ENCODE results near the gene EYA2.

The EYA2 gene

GRCh38 chr20:47021850-47022249 is 127.2 kb downstream of the EYA2 start:
- H3K4me3 ChIP-seq (ENCODE audit: low read depth, low read length) = no peak overlapping the region
- no peak for DNase-seq (ENCODE audit: low read depth)
- TF ChIP-seq CTCF (conservative IDR thresholded peaks at IDR 0.05; ENCODE audit: low read depth, low read length) = no peak

GRCh38 chr20:47024461-47024937 is 129.9 kb downstream of the EYA2 start:
- TF ChIP-seq CTCF (conservative IDR thresholded peaks at IDR 0.05; ENCODE audit: low read depth, low read length) = no peak
- DNase-seq (ENCODE audit: low read depth) = no peak
- no peak overlapping the region for H3K4me3 ChIP-seq (ENCODE audit: low read depth, low read length)

GRCh38 chr20:47027042-47027441 is 132.4 kb downstream of the EYA2 start:
- H3K4me3 ChIP-seq (ENCODE audit: low read depth, low read length) = no peak overlapping the region
- no peak for DNase-seq (ENCODE audit: low read depth)
- TF ChIP-seq CTCF (conservative IDR thresholded peaks at IDR 0.05; ENCODE audit: low read depth, low read length) = no peak

- H3K4me3 ChIP-seq (ENCODE audit: low read depth, low read length) = no peak overlapping the region
- no peak for TF ChIP-seq CTCF (conservative IDR thresholded peaks at IDR 0.05; ENCODE audit: low read depth, low read length)
- DNase-seq (ENCODE audit: low read depth) = no peak
These were observed 132.8 kb downstream of the EYA2 start for GRCh38 chr20:47027456-47027855.

GRCh38 chr20:47028487-47028886 is 133.8 kb downstream of the EYA2 start:
- no peak for DNase-seq (ENCODE audit: low read depth)
- no peak for TF ChIP-seq CTCF (conservative IDR thresholded peaks at IDR 0.05; ENCODE audit: low read depth, low read length)
- H3K4me3 ChIP-seq (ENCODE audit: low read depth, low read length) = no peak overlapping the region

GRCh38 chr20:47029845-47030244 is 135.2 kb downstream of the EYA2 start:
- no peak for DNase-seq (ENCODE audit: low read depth)
- no peak for TF ChIP-seq CTCF (conservative IDR thresholded peaks at IDR 0.05; ENCODE audit: low read depth, low read length)
- H3K4me3 ChIP-seq (ENCODE audit: low read depth, low read length) = no peak overlapping the region

GRCh38 chr20:47030271-47030810 is 135.7 kb downstream of the EYA2 start:
- no peak for TF ChIP-seq CTCF (conservative IDR thresholded peaks at IDR 0.05; ENCODE audit: low read depth, low read length)

More at GRCh38 chr20:47030271-47030810, 135.7 kb downstream of the EYA2 start:
- DNase-seq (ENCODE audit: low read depth) = no peak
- H3K4me3 ChIP-seq (ENCODE audit: low read depth, low read length) = no peak overlapping the region
